Endothelial cell of umbilical vein (primary cell): ENCODE results near the gene PTPRK. TPM values are rescaled to one million over a fixed set of nuclear protein-coding genes. Genes with fewer than 3 reads are reported as not detected.

ENCODE experiments used
- BruUV-seq: library from RNA; stranded (reverse); fragments of 400-500 nt; replicated peaks from 2 replicates; lab custom pipeline; 2021; lab: Mats Ljungman, UMichigan
- CTCF ChIA-PET: fragments of 300-600, 350-600 bp; sonication (Branson Sonifier 250); formaldehyde crosslinking; loops from one replicate; lab custom pipeline; 2021; ENCODE audit warnings: antibody characterized with exemption, inconsistent platforms; lab: Charles Lee
- POLR2A ChIA-PET: fragments of 300-600, 350-600 bp; sonication (Branson Sonifier 250); formaldehyde crosslinking; loops from one replicate; lab custom pipeline; 2021; ENCODE audit warnings: antibody characterized with exemption, inconsistent platforms; lab: Charles Lee
- DNase-seq: peaks from one replicate; pipeline ENCODE4 v3.0.0-alpha.2; 2011; ENCODE audit warnings: low read depth, low spot score
- FAIRE-seq: peaks from 2 replicates; lab custom pipeline; 2011; peaks lifted over from hg19 to GRCh38; lab: Jason Lieb, UNC
- H2AFZ ChIP-seq: 2 replicates; pipeline ENCODE4 v1.6.0; 2012; ENCODE audit warnings: low read depth, low read length, control low read depth, inconsistent platforms
- H3K27ac ChIP-seq: 2 replicates; pipeline ENCODE4 v1.5.1; 2011; ENCODE audit warnings: low read depth, mild to moderate bottlenecking, control low read depth, low read length, moderate library complexity; ENCODE audit not compliant: insufficient read depth
- H3K27me3 ChIP-seq, 2 experiments: 2 replicates each; pipeline versions ENCODE4 v1.6.0 to v1.6.1; 2011; ENCODE audit warnings: low read length in 2 of 2, mixed read lengths in 1 of 2; ENCODE audit not compliant: control insufficient read depth in 2 of 2, insufficient read depth in 2 of 2
- H3K36me3 ChIP-seq, 2 experiments: 2 replicates in 1 of 2; 3 replicates in 1 of 2; pipeline ENCODE4 v1.5.1; 2011; ENCODE audit warnings: low read length in 2 of 2, mild to moderate bottlenecking in 1 of 2, moderate library complexity in 1 of 2; ENCODE audit not compliant: control insufficient read depth in 2 of 2, insufficient read depth in 2 of 2; ENCODE audit errors: extremely low read depth in 1 of 2
- H3K4me1 ChIP-seq: 3 replicates; pipeline ENCODE4 v1.5.1; 2011; ENCODE audit warnings: mild to moderate bottlenecking, low read length; ENCODE audit not compliant: control insufficient read depth, insufficient read depth; ENCODE audit errors: extremely low read depth
- H3K4me2 ChIP-seq: 2 replicates; pipeline ENCODE4 v1.6.1; 2011; ENCODE audit warnings: low read length, control low read depth, mixed read lengths; ENCODE audit not compliant: insufficient read depth
- H3K4me3 ChIP-seq, 3 experiments: fragments of 200-600 bp in 1 of 3; sonication (generic), shearing (Covaris generic) in 1 of 3; replicated peaks in 1 of 3; 2 replicates each; pipeline ENCODE4 v1.5.1; 2011 to 2016; ENCODE audit warnings: control low read depth in 3 of 3, low read length in 3 of 3, mild to moderate bottlenecking in 2 of 3, inconsistent platforms in 1 of 3, low read depth in 1 of 3, moderate library complexity in 1 of 3; ENCODE audit not compliant: insufficient read depth in 1 of 3
- H3K79me2 ChIP-seq: 2 replicates; pipeline ENCODE4 v1.6.0; 2012; ENCODE audit warnings: low read length, inconsistent platforms; ENCODE audit not compliant: control insufficient read depth, insufficient read depth
- H3K9ac ChIP-seq: replicated peaks from 2 replicates; pipeline ENCODE3; 2011; ENCODE audit warnings: low read length, control low read depth; ENCODE audit not compliant: insufficient read depth; ENCODE audit errors: extremely low read depth
- H3K9me1 ChIP-seq: replicated peaks from 3 replicates; pipeline ENCODE4 v1.6.0; 2011; ENCODE audit warnings: mild to moderate bottlenecking, low read length; ENCODE audit not compliant: control insufficient read depth, insufficient read depth; ENCODE audit errors: extremely low read depth
- H3K9me3 ChIP-seq: replicated peaks from 2 replicates; pipeline ENCODE4 v1.5.1; 2012; ENCODE audit warnings: low read length, inconsistent platforms; ENCODE audit not compliant: control insufficient read depth, insufficient read depth
- H4K20me1 ChIP-seq: replicated peaks from 2 replicates; pipeline ENCODE3; 2011; ENCODE audit warnings: mild to moderate bottlenecking, low read length; ENCODE audit not compliant: control insufficient read depth, insufficient read depth; ENCODE audit errors: extremely low read depth
- EZH2 ChIP-seq: IDR thresholded peaks from 2 replicates; pipeline ENCODE4 v1.6.1; 2012; ENCODE audit warnings: borderline replicate concordance, low read depth, mild to moderate bottlenecking, moderate library complexity, low read length, inconsistent platforms; ENCODE audit not compliant: severe bottlenecking
- FOS ChIP-seq: IDR thresholded peaks from 2 replicates; pipeline ENCODE4 v1.6.1; 2011; ENCODE audit warnings: mild to moderate bottlenecking, low read length, moderate library complexity, borderline replicate concordance; ENCODE audit not compliant: insufficient read depth
- GATA2 ChIP-seq: IDR thresholded peaks from 2 replicates; pipeline ENCODE4 v1.7.0; 2011; ENCODE audit warnings: low read depth, mild to moderate bottlenecking, moderate library complexity, mixed read lengths, low read length; ENCODE audit not compliant: insufficient read length, insufficient read depth
- JUN ChIP-seq: IDR thresholded peaks from 2 replicates; pipeline ENCODE4 v1.6.1; 2011; ENCODE audit warnings: borderline replicate concordance, low read depth; ENCODE audit not compliant: insufficient read length, insufficient read depth
- MYC ChIP-seq: IDR thresholded peaks from one replicate; pipeline ENCODE4 v1.6.1; 2011; ENCODE audit warnings: mild to moderate bottlenecking, low read depth, low read length
- POLR2A ChIP-seq: IDR thresholded peaks from 2 replicates; pipeline ENCODE4 v1.6.1; 2012; ENCODE audit warnings: low read depth, mild to moderate bottlenecking, control low read depth, low read length
- POLR2AphosphoS5 ChIP-seq: IDR thresholded peaks from 2 replicates; pipeline ENCODE4 v1.6.1; 2012; ENCODE audit warnings: low read depth, mild to moderate bottlenecking, control low read depth, low read length, moderate library complexity; ENCODE audit not compliant: insufficient read depth
- dilution Hi-C: fragments of 300-500 bp; cut with MboI; formaldehyde crosslinking; loops from one replicate; pipeline ENCODE4 v1.15.0; 2019; ENCODE audit warnings: low sequenced_read_pairs; ENCODE audit not compliant: extremely low pct_ligation_motif_present
- intact Hi-C: fragments of 100-400 bp; cut with micrococcal nuclease; formaldehyde crosslinking; loops from one replicate; pipeline ENCODE4 v1.10.0; 2022
- polyA plus RNA-seq, 4 experiments: library from polyadenylated mRNA; depleted of rRNA in 3 of 4; stranded (reverse) in 3 of 4; unstranded in 1 of 4; fragments of >200 nt; gene quantifications; 2 replicates each; pipeline versions ENCODE4 v1.2.1 to v1.2.3, GENCODE V29; 2011 to 2012; ENCODE audit warnings: missing spikeins in 1 of 4
- total RNA-seq: library from RNA; stranded (reverse); gene quantifications from 2 replicates; pipeline ENCODE4 v1.2.3, GENCODE V29; 2021
- TF ChIP-seq, protein P1 (sequence below): IDR thresholded peaks from 2 replicates; pipeline ENCODE4 v1.6.1; 2011; ENCODE audit not compliant: insufficient read depth, insufficient read length
- TF ChIP-seq, protein P2 (sequence below), 2 donors: IDR thresholded peaks; 1 replicate in 1 of 2; 2 replicates in 1 of 2; pipeline ENCODE4 v1.5.1; 2011; ENCODE audit warnings: low read length in 2 of 2, mild to moderate bottlenecking in 2 of 2, moderate library complexity in 2 of 2, control low read depth in 1 of 2, inconsistent platforms in 1 of 2, low read depth in 1 of 2; ENCODE audit not compliant: insufficient read depth in 1 of 2; ENCODE audit errors: extremely low read depth in 1 of 2

Gene PTPRK
- total and polyA plus RNA-seq, 2 donors (not counting 3 experiments of a cell fraction or from before 2014, with no cell fraction given): 15.2 to 74.0 TPM

DNA sequence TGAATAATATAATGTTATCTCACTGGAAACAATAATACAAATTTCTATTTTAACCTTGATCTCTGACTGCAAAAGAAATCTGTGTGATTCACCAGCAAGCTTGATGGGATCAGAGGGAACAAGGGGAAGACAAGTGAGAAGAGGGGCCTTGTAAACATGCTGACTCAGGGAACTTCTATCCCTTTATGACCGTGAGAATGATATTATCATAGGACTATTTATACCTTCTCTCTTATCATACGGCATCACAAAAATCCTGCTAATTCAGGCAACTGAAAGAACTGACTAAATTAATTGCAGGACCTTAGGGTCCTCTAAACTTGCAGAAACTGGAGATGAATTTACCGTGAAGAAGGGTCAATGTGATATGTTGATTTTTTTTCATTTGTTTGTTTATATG, 173.3 kb downstream of the PTPRK start:
- POLR2A ChIA-PET: no interaction called here
- H2AFZ ChIP-seq: no peak overlapping the region
- TF ChIP-seq FOS (no peak), POLR2A (no peak)
- BruUV-seq: no TSS peak
- no peaks in the 10 kb centered on the region for H3K9me1 ChIP-seq
- H3K79me2 ChIP-seq: peaks cover 14% of the 10 kb centered on the region
- H3K4me3 ChIP-seq: no peak overlapping the region
- H3K4me1 ChIP-seq: no peaks in the 10 kb centered on the region
- CTCF ChIA-PET: interaction anchor here (1.1 kb wide), 1 partner anchor 9 kb away, joined by 4 read pairs; no protein-coding TSS in a partner anchor
- no peaks in the 10 kb centered on the region for H3K9me3 ChIP-seq
- H3K4me2 ChIP-seq: no peak overlapping the region
- peaks cover 2% of the 10 kb centered on the region for H4K20me1 ChIP-seq
- H3K27me3 ChIP-seq: no peaks in the 10 kb centered on the region
- dilution Hi-C loops: no loop called here
- no peaks in the 10 kb centered on the region for H3K36me3 ChIP-seq
- DNase-seq (no peak), FAIRE-seq (no peak)
- H3K27ac ChIP-seq: no peak overlapping the region
- H3K9ac ChIP-seq: no peak overlapping the region
- intact Hi-C loops: loop anchor here (10.0 kb wide), 1 partner anchor 258 kb away; no protein-coding TSS in a partner anchor

DNA sequence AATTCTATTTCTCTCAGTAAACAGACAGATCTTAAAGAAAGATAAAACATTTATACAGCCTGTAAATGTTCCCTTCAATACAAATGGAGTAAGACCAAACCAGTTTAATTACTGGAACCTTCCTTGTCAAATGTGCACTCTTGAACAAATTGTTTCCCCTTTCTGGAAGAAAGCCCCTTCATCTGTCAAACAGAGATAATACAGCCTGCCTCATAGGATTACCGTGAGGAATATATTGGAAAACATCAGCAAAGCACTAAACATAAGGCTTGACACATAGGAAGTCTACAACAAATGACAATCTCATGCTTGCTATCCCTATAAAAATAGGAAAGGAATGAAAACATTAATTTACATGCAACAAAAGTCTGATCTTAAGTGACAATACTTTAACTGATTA, 173.8 kb downstream of the PTPRK start:
- dilution Hi-C loops: no loop called here
- no peaks in the 10 kb centered on the region for H3K9me1 ChIP-seq
- no peaks in the 10 kb centered on the region for H3K4me1 ChIP-seq

More for the DNA sequence above, 173.8 kb downstream of the PTPRK start:
- no peak for TF ChIP-seq POLR2AphosphoS5
- no peak for TF ChIP-seq EZH2
- no peak for TF ChIP-seq JUN
- TF ChIP-seq POLR2A: no peak
- TF ChIP-seq FOS: no peak
- TF ChIP-seq, protein P1, sequence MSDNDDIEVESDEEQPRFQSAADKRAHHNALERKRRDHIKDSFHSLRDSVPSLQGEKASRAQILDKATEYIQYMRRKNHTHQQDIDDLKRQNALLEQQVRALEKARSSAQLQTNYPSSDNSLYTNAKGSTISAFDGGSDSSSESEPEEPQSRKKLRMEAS: no peak
- no peak for TF ChIP-seq GATA2
- TF ChIP-seq, protein P2, sequence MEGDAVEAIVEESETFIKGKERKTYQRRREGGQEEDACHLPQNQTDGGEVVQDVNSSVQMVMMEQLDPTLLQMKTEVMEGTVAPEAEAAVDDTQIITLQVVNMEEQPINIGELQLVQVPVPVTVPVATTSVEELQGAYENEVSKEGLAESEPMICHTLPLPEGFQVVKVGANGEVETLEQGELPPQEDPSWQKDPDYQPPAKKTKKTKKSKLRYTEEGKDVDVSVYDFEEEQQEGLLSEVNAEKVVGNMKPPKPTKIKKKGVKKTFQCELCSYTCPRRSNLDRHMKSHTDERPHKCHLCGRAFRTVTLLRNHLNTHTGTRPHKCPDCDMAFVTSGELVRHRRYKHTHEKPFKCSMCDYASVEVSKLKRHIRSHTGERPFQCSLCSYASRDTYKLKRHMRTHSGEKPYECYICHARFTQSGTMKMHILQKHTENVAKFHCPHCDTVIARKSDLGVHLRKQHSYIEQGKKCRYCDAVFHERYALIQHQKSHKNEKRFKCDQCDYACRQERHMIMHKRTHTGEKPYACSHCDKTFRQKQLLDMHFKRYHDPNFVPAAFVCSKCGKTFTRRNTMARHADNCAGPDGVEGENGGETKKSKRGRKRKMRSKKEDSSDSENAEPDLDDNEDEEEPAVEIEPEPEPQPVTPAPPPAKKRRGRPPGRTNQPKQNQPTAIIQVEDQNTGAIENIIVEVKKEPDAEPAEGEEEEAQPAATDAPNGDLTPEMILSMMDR (IDR thresholded peaks at IDR 0.05; ENCODE audit: extremely low read depth in 1 of 2, insufficient read depth in 1 of 2, low read depth in 1 of 2, low read length in 2 of 2): no peak
- TF ChIP-seq MYC: no peak
- H4K20me1 ChIP-seq: peaks cover 2% of the 10 kb centered on the region
- no peak overlapping the region for H3K9ac ChIP-seq
- H3K4me2 ChIP-seq: no peak overlapping the region
- no peak for FAIRE-seq
- POLR2A ChIA-PET: no interaction called here
- H2AFZ ChIP-seq: no peak overlapping the region
- no peak overlapping the region for H3K4me3 ChIP-seq
- no peaks in the 10 kb centered on the region for H3K9me3 ChIP-seq
- DNase-seq: no peak
- BruUV-seq: no TSS peak
- H3K27me3 ChIP-seq: no peaks in the 10 kb centered on the region
- H3K79me2 ChIP-seq: peaks cover 14% of the 10 kb centered on the region
- H3K36me3 ChIP-seq: no peaks in the 10 kb centered on the region
- intact Hi-C loops: loop anchor here (10.0 kb wide), 1 partner anchor 258 kb away; no protein-coding TSS in a partner anchor
- no peak overlapping the region for H3K27ac ChIP-seq
- CTCF ChIA-PET: no interaction called here
